ENCODE data around the gene KLK11. TPM values are rescaled to one million over a fixed set of nuclear protein-coding genes. Genes with fewer than 3 reads are reported as not detected.

The KLK11 gene
- polyA plus RNA-seq = not detected

- H3K9me3 Mint-ChIP-seq = peaks cover 0 to 5% (median 0%) of the 10 kb centered on the region in 6 donors
- peaks cover 0 to 4% (median 3%) of the 10 kb centered on the region in 3 donors for H3K36me3 Mint-ChIP-seq
- DNase-seq = no peak
- H3K27me3 Mint-ChIP-seq (ENCODE audit: low read depth in 3 of 3) = peaks cover 2 to 17% (median 15%) of the 10 kb centered on the region in 3 donors
- no peak within 1 kb of the TSS for H3K4me3 Mint-ChIP-seq
- H3K27ac Mint-ChIP-seq = peak within 1 kb of the TSS in 1 of 6 donors; percentile 65
- H3K4me1 Mint-ChIP-seq = no peaks in the 10 kb centered on the region
Observed at GRCh38 chr19:51026554-51026831, at the start of gene KLK11. TSS of gene KLK11 (minus strand) at chr19:51026616. CDS start at chr19:51025631, 985 bp downstream.

DNA sequence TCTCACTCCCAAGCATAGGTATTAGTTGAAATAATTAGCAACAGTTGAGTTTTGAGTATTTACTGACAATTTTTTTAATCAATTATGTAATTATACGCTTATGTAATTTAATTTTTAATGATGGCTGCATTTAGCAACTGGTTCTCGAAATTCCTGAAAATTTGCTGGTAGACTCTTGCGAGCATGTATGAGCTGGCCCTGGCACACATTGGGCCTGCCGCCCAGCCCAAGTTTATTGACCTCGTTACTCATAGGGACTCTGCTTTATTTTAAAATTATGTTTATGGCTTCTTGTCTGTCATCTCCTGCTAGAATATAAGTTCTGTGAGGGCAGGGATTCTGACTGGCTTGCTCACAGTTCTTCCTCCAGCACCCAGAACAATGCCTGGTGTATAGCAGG is 49.6 kb upstream of the KLK11 start:
- no peak overlapping the region for H3K27ac Mint-ChIP-seq

DNA sequence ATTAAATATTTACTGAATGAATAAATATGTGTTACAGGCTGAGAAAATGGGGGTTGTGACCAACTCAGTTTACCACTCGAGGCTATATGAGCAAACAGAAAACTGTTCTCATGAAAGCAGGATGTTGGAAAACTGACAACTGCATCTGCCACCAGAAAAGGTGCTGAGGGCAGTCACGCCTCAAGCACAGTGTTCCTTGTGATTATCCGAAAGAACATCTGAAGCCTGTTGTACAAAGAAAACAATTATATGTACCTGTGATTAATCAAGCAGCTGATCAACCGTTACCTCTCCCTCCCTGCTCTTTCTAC is 44.6 kb upstream of the KLK11 start:
- Mint-ChIP-seq H3K4me1 (peaks cover 0 to 2% of the 10 kb centered on the region in 2 donors), H3K36me3 (peaks cover 0 to 4% (median 3%) of the 10 kb centered on the region in 3 donors), H3K4me3 (no peak overlapping the region), H3K27me3 (ENCODE audit: low read depth in 3 of 3) (peaks cover 5 to 16% (median 7%) of the 10 kb centered on the region in 3 donors), H3K27ac (no peak overlapping the region), H3K9me3 (peaks cover 3 to 15% (median 8%) of the 10 kb centered on the region in 6 donors)
- DNase-seq = no peak

More for the DNA sequence above, 49.6 kb upstream of the KLK11 start:
- H3K9me3 Mint-ChIP-seq = peaks cover 3 to 15% (median 8%) of the 10 kb centered on the region in 6 donors
- no peak overlapping the region for H3K4me3 Mint-ChIP-seq
- peaks cover 2 to 7% (median 3%) of the 10 kb centered on the region in 3 donors for H3K27me3 Mint-ChIP-seq (ENCODE audit: low read depth in 3 of 3)
- no peak for DNase-seq
- no peaks in the 10 kb centered on the region for H3K4me1 Mint-ChIP-seq
- H3K36me3 Mint-ChIP-seq = peaks cover 3 to 4% (median 4%) of the 10 kb centered on the region in 3 donors

GRCh38 chr19:51070334-51071094 is 44.1 kb upstream of the KLK11 start:
- no peak overlapping the region for H3K4me3 Mint-ChIP-seq
- no peak for DNase-seq
- peaks cover 7 to 19% (median 8%) of the 10 kb centered on the region in 3 donors for H3K27me3 Mint-ChIP-seq (ENCODE audit: low read depth in 3 of 3)
- H3K4me1 Mint-ChIP-seq = peaks cover under 1 to 3% of the 10 kb centered on the region in 2 donors
- H3K36me3 Mint-ChIP-seq = peaks cover 0 to 4% (median 3%) of the 10 kb centered on the region in 3 donors
- H3K9me3 Mint-ChIP-seq = peaks cover 3 to 15% (median 8%) of the 10 kb centered on the region in 6 donors
- H3K27ac Mint-ChIP-seq = no peak overlapping the region

DNA sequence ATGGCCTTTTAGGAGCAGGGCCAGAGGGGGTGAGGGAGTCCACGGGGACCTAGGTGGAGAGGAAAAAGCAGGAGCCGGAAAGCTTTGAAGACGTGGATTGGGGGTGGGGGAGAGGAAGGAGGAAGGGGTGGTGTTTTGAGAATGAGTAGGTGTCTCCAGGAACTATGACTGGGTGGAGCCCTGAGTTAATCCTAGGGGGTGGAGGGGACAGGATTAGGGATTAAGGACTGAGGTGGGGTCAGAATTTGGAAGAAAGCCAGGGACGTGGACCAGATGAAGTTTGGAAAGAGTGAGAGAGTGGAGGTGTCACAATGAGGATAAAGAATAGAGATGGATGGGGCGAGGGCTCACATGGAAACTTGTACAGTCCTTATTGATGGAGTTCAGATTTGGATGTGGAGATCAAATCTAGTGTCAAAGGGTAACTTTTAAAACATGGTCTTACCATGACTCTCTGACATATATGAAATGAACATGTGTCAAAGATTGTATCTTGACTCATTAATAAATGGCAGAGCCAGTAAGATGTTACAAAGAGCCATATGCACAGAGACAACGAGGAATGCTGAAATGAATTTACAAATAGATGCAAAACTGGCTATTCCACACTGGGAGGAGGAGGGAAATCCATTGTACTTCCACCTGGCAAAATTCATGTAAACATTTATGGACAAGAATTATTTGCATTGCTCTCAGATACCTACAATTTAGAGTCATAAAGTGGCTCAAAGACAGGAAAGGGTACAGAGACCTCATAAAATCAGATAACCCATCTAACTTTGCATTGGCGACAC is 40.2 kb upstream of the KLK11 start:
- no peak for DNase-seq
- Mint-ChIP-seq H3K27ac (no peak overlapping the region), H3K9me3 (no peaks in the 10 kb centered on the region), H3K4me1 (peaks cover 5 to 6% of the 10 kb centered on the region in 2 donors), H3K36me3 (no peaks in the 10 kb centered on the region), H3K27me3 (ENCODE audit: low read depth in 3 of 3) (peaks cover 8 to 16% (median 9%) of the 10 kb centered on the region in 3 donors), H3K4me3 (peak overlapping the region in 2 of 5 donors; percentile 12 to 13)

DNA sequence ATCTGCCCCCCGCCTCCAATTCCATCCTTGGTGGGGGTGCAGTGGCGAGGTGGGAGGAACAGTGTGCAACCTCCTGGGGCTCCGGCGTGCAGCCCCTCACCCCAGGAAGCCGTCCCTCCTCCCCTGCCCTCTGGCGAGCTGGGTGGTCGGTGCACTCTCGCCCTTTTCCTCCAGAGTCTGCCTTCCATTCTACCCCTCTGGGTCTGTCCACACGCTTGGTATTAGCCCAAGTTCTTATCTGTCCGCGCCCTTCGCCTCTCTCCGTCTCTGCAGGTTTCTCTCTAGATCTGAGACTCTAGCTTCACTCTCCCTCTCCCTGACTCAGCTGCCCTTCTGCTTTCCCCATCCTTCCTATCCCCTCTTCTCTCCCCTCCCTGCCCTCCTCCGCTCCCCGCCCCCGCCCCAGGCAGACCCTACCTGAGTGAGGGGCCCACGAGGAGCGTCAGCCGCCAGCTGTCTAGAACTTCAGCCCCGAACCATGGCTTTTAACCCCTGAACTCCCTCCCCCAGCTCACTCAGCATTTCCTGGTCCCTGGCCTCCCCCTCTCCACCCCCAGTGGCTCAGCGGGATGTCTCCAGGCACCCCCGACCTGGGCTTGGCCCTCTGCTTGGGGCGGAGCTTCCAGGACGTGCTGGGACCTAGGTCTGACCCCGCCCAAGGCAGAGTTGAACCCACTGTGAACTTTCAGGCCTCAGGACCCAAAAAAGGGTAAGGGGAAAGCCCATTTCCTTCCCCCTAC is 39.0 kb upstream of the KLK11 start:
- no peak for DNase-seq
- Mint-ChIP-seq H3K27me3 (ENCODE audit: low read depth in 3 of 3) (peaks cover 13 to 23% (median 14%) of the 10 kb centered on the region in 3 donors), H3K4me3 (peak overlapping the region; percentile 67 to 84 (median 76)), H3K9me3 (no peaks in the 10 kb centered on the region), H3K4me1 (peaks cover 5 to 6% of the 10 kb centered on the region in 2 donors), H3K27ac (peak overlapping the region in 1 of 6 donors; percentile 50), H3K36me3 (peaks cover 0 to 6% (median 4%) of the 10 kb centered on the region in 3 donors)

GRCh38 chr19:51064534-51065220 is 38.3 kb upstream of the KLK11 start, which contains the start of gene KLK13:
TSS of gene KLK13 (minus strand) at chr19:51065092. CDS start at chr19:51065067, 25 bp downstream.
- DNase-seq = no peak
- H3K4me1 Mint-ChIP-seq = peaks cover 5 to 6% of the 10 kb centered on the region in 2 donors
- H3K27me3 Mint-ChIP-seq (ENCODE audit: low read depth in 3 of 3) = peaks cover 13 to 25% (median 14%) of the 10 kb centered on the region in 3 donors
- H3K36me3 Mint-ChIP-seq = peaks cover 0 to 6% (median 4%) of the 10 kb centered on the region in 3 donors
- H3K4me3 Mint-ChIP-seq = peak within 1 kb of the TSS; percentile 67 to 84 (median 76)
- H3K9me3 Mint-ChIP-seq = no peaks in the 10 kb centered on the region
- H3K27ac Mint-ChIP-seq = peak within 1 kb of the TSS in 1 of 6 donors; percentile 50

- H3K4me1 Mint-ChIP-seq = peaks cover 5 to 6% of the 10 kb centered on the region in 2 donors
- H3K9me3 Mint-ChIP-seq = no peaks in the 10 kb centered on the region
- DNase-seq = no peak
- H3K36me3 Mint-ChIP-seq = peaks cover 0 to 6% (median 4%) of the 10 kb centered on the region in 3 donors
- H3K27ac Mint-ChIP-seq = no peak overlapping the region
- peaks cover 13 to 26% (median 16%) of the 10 kb centered on the region in 3 donors for H3K27me3 Mint-ChIP-seq (ENCODE audit: low read depth in 3 of 3)
- H3K4me3 Mint-ChIP-seq = peak overlapping the region in 3 of 5 donors; percentile 41 to 68 (median 44)
Observed at GRCh38 chr19:51063664-51064063, 37.2 kb upstream of the KLK11 start.

- no peak for DNase-seq
- H3K27me3 Mint-ChIP-seq (ENCODE audit: low read depth in 3 of 3) = peaks cover 12 to 21% (median 17%) of the 10 kb centered on the region in 3 donors
- H3K36me3 Mint-ChIP-seq = peaks cover 0 to 6% (median 4%) of the 10 kb centered on the region in 3 donors
- no peaks in the 10 kb centered on the region for H3K9me3 Mint-ChIP-seq
- H3K4me3 Mint-ChIP-seq = no peak overlapping the region
- no peak overlapping the region for H3K27ac Mint-ChIP-seq
- peaks cover 3 to 6% of the 10 kb centered on the region in 2 donors for H3K4me1 Mint-ChIP-seq
Observed at GRCh38 chr19:51060973-51061372, 34.6 kb upstream of the KLK11 start.

DNA sequence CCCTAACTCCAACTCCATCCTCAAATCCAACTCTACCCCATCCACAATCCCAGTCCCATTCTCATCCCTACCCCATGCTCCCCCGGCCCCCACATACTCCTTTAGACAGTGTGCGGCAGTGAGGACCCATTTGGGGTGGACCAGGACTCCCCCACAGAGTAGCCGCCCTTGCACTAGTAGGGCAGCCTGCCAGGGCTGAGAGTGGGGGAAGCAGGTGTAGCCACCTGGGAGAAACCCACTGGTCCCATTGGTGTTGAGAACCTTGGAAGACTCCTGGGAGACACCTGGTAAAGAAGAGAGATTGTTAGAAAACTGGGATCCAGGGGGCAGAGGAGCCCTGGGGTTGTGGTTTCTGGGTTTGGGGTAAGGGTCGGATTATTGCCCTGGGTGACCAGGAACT is 33.9 kb upstream of the KLK11 start:
- Mint-ChIP-seq H3K4me3 (no peak overlapping the region), H3K36me3 (peaks cover 0 to 6% (median 4%) of the 10 kb centered on the region in 3 donors), H3K4me1 (peaks cover 2 to 4% of the 10 kb centered on the region in 2 donors), H3K9me3 (no peaks in the 10 kb centered on the region), H3K27me3 (ENCODE audit: low read depth in 3 of 3) (peaks cover 11 to 18% (median 14%) of the 10 kb centered on the region in 3 donors), H3K27ac (no peak overlapping the region)
- no peak for DNase-seq

DNA sequence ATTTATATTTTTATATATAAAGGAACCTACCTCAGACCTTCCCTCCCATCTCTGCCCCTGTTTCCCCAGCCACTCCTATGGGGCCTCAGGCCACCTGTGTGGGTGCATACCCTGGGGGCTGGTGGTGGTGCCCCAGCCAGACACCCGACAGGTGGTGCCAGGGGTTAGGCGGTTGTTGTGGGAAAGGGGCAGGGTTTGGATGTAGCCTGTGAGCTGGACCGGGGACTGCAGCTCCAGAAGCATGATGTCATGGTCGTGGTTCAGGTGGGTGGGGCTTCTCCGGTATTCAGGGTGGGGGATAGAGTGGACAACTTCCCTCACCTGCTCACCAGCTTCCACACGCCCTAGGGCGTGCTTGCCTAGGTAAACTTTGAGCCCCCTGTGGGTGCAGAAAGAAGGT is 33.3 kb upstream of the KLK11 start:
- Mint-ChIP-seq H3K4me3 (no peak overlapping the region), H3K27ac (no peak overlapping the region), H3K9me3 (no peaks in the 10 kb centered on the region), H3K36me3 (peaks cover 0 to 6% (median 4%) of the 10 kb centered on the region in 3 donors), H3K27me3 (ENCODE audit: low read depth in 3 of 3) (peaks cover 10 to 16% (median 14%) of the 10 kb centered on the region in 3 donors), H3K4me1 (no peaks in the 10 kb centered on the region)
- no peak for DNase-seq

DNA sequence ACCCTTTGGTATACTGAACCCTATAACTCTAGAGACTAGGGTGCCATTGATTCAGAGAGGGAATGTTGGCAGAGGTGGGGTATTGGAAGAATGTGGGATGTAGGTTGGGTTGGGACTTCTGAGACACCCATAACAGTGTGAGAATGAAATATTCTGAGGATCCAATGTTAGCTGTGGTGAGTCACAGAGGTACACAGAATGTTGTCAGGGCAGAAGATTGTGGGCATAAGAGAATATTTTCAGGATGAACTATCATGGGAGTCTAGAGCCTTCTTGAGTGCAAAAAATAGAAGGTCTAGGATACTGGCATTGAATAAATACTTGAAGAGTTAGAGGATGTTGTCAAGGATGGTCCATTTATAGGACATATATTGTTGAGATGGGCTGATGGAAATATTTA is 29.4 kb upstream of the KLK11 start:
- no peak for DNase-seq
- Mint-ChIP-seq H3K27me3 (ENCODE audit: low read depth in 3 of 3) (peaks cover 5 to 24% (median 6%) of the 10 kb centered on the region in 3 donors), H3K4me3 (no peak overlapping the region), H3K27ac (no peak overlapping the region), H3K9me3 (no peaks in the 10 kb centered on the region), H3K4me1 (no peaks in the 10 kb centered on the region), H3K36me3 (no peaks in the 10 kb centered on the region)

DNA sequence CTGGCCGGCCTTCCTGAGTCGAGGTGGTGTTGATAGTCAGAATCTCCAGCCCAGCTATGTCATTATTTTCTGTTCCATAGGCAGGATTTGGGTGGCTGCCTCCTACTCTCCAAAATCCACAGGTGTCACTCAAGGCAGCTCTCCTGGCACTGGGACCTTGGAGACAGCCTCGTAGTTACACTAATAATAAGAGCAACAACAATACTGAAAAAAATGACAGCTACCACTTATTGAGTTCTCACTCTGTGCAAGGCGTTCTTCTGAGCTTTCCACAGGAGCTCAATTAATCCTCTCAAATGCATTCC is 20.6 kb upstream of the KLK11 start:
- peaks cover 0 to 7% (median 0%) of the 10 kb centered on the region in 6 donors for H3K9me3 Mint-ChIP-seq
- no peak for DNase-seq
- H3K4me1 Mint-ChIP-seq = no peaks in the 10 kb centered on the region
- peaks cover 5 to 14% (median 9%) of the 10 kb centered on the region in 3 donors for H3K27me3 Mint-ChIP-seq (ENCODE audit: low read depth in 3 of 3)
- no peak overlapping the region for H3K27ac Mint-ChIP-seq
- H3K4me3 Mint-ChIP-seq = no peak overlapping the region
- H3K36me3 Mint-ChIP-seq = peaks cover 0 to 3% (median 3%) of the 10 kb centered on the region in 3 donors
